Ectodermal cell (in vitro differentiated cells): ENCODE results near the gene ITPR2.
"Not testable (repeated sequence)": the region's sequence is repeated elsewhere in the genome, so short reads cannot be mapped to it uniquely, and the experiment has no call there.

ENCODE experiments used
- H3K27ac ChIP-seq: 2 replicates; pipeline ENCODE4 v1.7.0; 2013; ENCODE audit warnings: mild to moderate bottlenecking, low read depth, low read length; ENCODE audit not compliant: insufficient read depth, poor library complexity, severe bottlenecking
- H3K27me3 ChIP-seq: 2 replicates; pipeline ENCODE4 v1.7.0; 2013; ENCODE audit warnings: mild to moderate bottlenecking, low read length; ENCODE audit not compliant: insufficient read depth, control insufficient read depth, poor library complexity, severe bottlenecking
- H3K36me3 ChIP-seq: one replicate; pipeline ENCODE4 v1.7.0; 2013; ENCODE audit warnings: low read length; ENCODE audit not compliant: control insufficient read depth, insufficient read depth
- H3K4me1 ChIP-seq: one replicate; pipeline ENCODE4 v1.7.0; 2013; ENCODE audit warnings: low read length; ENCODE audit not compliant: control insufficient read depth, insufficient read depth
- H3K4me3 ChIP-seq: 2 replicates; pipeline ENCODE4 v1.7.0; 2013; ENCODE audit warnings: low read depth, low read length, control low read depth; ENCODE audit not compliant: insufficient read depth
- H3K9me3 ChIP-seq: 2 replicates; pipeline ENCODE4 v1.7.0; 2013; ENCODE audit warnings: mild to moderate bottlenecking, low read length, moderate library complexity; ENCODE audit not compliant: control insufficient read depth
- WGBS, 2 experiments: methylation state at CpG; one replicate each; pipeline ENCODE4 v1.1.7; 2013; ENCODE audit warnings: missing lambda C conversion rate in 2 of 2; 5-methylcytosine and 5-hydroxymethylcytosine counted together

ITPR2 gene

GRCh38 chr12:26834503-26835060 is 1.6 kb upstream of the ITPR2 start:
- Histone ChIP-seq H3K4me1 (peaks cover 11% of the 10 kb centered on the region), H3K27me3 (peaks cover 40% of the 10 kb centered on the region)
- H3K36me3 ChIP-seq, H3K9me3 ChIP-seq, H3K4me3 ChIP-seq, H3K27ac ChIP-seq: not testable (repeated sequence)
- 89 to 93% methylated on average over 7 of the region's 7 CpGs for WGBS, 2 experiments

- Histone ChIP-seq H3K9me3 (no peaks in the 10 kb centered on the region), H3K4me3 (peak overlapping the region; percentile 54), H3K27me3 (peaks cover 40% of the 10 kb centered on the region), H3K36me3 (no peaks in the 10 kb centered on the region), H3K27ac (no peak overlapping the region), H3K4me1 (peaks cover 11% of the 10 kb centered on the region)
- WGBS, 2 experiments = 15% methylated on average over 27 of the region's 27 CpGs
These were observed 923 bp upstream of the ITPR2 start for GRCh38 chr12:26833743-26834490.

DNA sequence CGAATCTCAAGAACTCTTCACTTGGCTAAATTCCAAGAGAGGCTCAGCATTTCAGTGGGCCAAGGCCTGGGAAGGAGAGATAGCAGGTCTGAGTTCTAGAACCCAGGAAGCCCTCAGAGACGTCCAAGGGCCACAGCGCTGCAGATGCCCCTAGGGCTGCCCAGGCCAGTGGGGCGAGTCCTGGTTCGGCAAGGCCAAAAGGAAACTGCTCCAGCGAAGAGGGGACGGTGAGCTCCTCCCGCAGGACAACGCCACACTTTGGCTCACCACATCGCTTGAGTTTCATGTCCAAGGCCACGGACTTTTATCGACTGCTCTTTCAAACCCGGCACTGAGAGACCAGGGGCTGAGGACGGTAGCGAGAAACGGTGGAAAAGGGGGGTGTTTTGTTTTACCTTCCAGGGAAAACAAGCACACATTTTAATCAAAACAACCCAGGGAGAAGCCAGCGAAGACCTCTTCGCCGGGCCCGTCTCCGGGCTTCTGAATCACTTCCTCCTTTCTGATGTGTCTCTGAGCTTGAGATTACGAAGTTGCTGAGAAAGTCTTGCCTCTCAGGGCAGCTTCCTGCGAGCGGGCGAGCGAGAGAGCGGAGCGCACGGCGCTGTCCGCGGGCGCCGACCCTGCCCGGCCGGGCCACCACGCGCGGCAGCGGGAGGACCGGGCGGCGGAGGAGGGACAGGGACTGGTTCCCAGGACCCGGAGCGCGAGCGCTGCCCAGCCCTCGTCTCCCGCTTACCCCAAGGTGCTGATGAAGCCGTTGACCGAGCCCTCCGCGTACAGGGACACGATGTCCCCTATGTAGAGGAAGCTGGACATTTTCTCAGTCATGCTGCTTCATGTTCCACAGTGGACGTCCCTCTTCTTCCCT is 808 bp downstream of the ITPR2 start:
- Histone ChIP-seq H3K36me3 (no peaks in the 10 kb centered on the region), H3K27ac (no peak overlapping the region), H3K4me1 (peaks cover 11% of the 10 kb centered on the region), H3K9me3 (no peaks in the 10 kb centered on the region), H3K27me3 (peaks cover 40% of the 10 kb centered on the region), H3K4me3 (peak overlapping the region; percentile 54)
- 1% methylated on average over 54 to 55 of the region's 55 CpGs for WGBS, 2 experiments

DNA sequence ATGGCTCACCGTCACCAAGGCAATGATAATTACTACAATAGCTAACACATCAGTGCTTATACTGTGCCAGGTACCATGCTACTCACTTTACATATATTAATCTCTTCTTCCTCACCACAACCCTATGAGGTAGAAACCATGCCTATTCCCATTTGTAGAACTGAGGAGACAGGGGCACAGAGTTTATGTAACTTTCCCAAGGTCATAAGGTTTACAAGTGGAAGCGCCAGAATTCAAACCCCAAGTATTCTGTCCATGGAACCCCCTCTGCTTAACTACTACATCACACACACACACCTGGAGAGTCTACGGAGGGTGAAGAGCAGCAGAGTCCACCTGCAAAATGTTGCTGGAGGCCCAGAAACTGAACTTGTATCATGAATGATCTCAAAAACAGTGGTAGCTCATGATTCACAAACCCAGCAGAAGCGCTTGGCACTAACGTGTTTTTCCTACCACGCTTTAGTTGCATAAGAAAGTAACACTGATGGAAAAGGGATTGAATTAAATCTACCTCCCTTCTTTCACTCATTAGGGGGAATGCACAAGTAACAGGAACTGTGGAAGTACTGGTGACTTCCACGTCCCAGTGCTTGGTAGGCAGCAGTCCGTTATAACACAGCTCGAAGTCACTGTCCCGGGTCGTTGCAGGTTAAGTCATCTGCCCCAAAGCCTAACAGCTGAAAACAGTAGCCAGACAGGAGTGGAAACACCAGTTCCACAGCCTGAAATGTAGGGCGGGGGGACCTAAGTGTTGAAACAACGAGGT is 2.0 kb downstream of the ITPR2 start:
- H3K4me3 ChIP-seq = no peak overlapping the region
- H3K27me3 ChIP-seq = peaks cover 40% of the 10 kb centered on the region

DNA sequence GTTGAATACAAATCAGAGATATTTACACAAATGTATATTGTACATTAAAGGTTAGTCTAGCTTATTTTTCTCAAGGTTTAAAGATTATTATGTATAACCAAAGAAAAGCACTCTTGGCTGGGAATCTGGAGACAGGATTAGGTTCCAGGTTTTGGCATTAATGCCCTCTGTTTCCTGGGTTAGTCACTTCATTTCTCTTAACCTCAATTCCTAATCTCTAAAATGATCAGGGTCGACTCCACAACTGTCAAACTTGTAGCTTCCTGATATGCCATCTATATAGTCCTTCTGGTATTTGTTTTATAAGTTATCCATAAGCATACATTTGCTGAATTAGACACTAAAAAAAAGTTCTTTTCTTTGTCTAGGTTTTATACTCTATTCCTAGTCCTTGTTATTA is 2.6 kb downstream of the ITPR2 start:
- no peaks in the 10 kb centered on the region for H3K36me3 ChIP-seq
- H3K9me3 ChIP-seq = no peaks in the 10 kb centered on the region
- H3K27ac ChIP-seq = no peak overlapping the region
- 83 to 100% methylated on average over 1 of the region's 1 CpG for WGBS, 2 experiments
- peaks cover 11% of the 10 kb centered on the region for H3K4me1 ChIP-seq
- peaks cover 40% of the 10 kb centered on the region for H3K27me3 ChIP-seq
- no peak overlapping the region for H3K4me3 ChIP-seq

More for the DNA sequence above, 2.0 kb downstream of the ITPR2 start:
- peaks cover 11% of the 10 kb centered on the region for H3K4me1 ChIP-seq
- no peaks in the 10 kb centered on the region for H3K36me3 ChIP-seq
- no peak overlapping the region for H3K27ac ChIP-seq
- 83% methylated on average over 13 of the region's 13 CpGs for WGBS, 2 experiments
- no peaks in the 10 kb centered on the region for H3K9me3 ChIP-seq

GRCh38 chr12:26828280-26829073 is 4.5 kb downstream of the ITPR2 start:
- 91 to 92% methylated on average over 4 to 7 of the region's 7 CpGs for WGBS, 2 experiments
- peaks cover 4% of the 10 kb centered on the region for H3K4me1 ChIP-seq
- peaks cover 30% of the 10 kb centered on the region for H3K27me3 ChIP-seq
- no peaks in the 10 kb centered on the region for H3K36me3 ChIP-seq
- no peak overlapping the region for H3K4me3 ChIP-seq
- H3K9me3 ChIP-seq = no peaks in the 10 kb centered on the region
- no peak overlapping the region for H3K27ac ChIP-seq

DNA sequence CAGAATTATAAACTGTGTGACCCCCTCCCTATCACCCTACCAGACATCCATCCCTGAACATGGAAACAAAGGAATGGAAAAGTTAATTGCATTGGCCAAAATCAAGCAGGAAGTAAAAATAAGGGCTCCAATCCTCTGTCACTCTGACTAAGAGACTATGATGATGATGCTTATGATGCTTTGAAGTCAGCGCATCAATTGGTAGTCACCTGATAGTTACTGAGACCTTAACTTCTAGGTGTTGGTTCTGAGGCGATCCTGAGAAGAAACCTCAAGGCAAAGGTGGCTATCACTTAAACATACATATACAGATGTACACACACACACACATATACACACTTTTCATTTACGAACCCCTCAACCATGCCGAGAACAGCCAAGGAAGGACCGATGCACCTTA is 6.6 kb downstream of the ITPR2 start:
- 94% methylated on average over 5 of the region's 5 CpGs for WGBS, 2 experiments
- no peak overlapping the region for H3K4me3 ChIP-seq
- no peaks in the 10 kb centered on the region for H3K36me3 ChIP-seq
- H3K9me3 ChIP-seq = no peaks in the 10 kb centered on the region
- H3K4me1 ChIP-seq = no peaks in the 10 kb centered on the region
- H3K27ac ChIP-seq = no peak overlapping the region
- H3K27me3 ChIP-seq = peaks cover 14% of the 10 kb centered on the region

GRCh38 chr12:26825459-26826016 is 7.5 kb downstream of the ITPR2 start:
- Histone ChIP-seq H3K36me3 (no peaks in the 10 kb centered on the region), H3K4me1 (no peaks in the 10 kb centered on the region), H3K27ac (no peak overlapping the region), H3K9me3 (no peaks in the 10 kb centered on the region), H3K4me3 (no peak overlapping the region), H3K27me3 (peaks cover 5% of the 10 kb centered on the region)
- WGBS, 2 experiments = 91 to 100% methylated on average over 1 of the region's 1 CpG

GRCh38 chr12:26823390-26823789 is 9.6 kb downstream of the ITPR2 start:
- Histone ChIP-seq H3K36me3 (no peaks in the 10 kb centered on the region), H3K4me1 (no peaks in the 10 kb centered on the region), H3K9me3 (no peaks in the 10 kb centered on the region), H3K27ac (no peak overlapping the region), H3K27me3 (no peaks in the 10 kb centered on the region), H3K4me3 (no peak overlapping the region)
- 92% methylated on average over 2 of the region's 2 CpGs; no CpG with 5 or more reads in 1 of the 2 experiments for WGBS, 2 experiments
